Spinal cord (tissue), 10 donors: ENCODE results near the gene LAMA4. TPM values are rescaled to one million over a fixed set of nuclear protein-coding genes. Genes with fewer than 3 reads are reported as not detected.

Experiments used
- DNase-seq, 6 donors: peaks; one replicate each; pipeline versions ENCODE4 v3.0.0 to v3.0.0-alpha.2; 2013 to 2015; ENCODE audit warnings: low spot score in 6 of 6, low read depth in 4 of 6
- H3K27ac ChIP-seq: one replicate; pipeline ENCODE4 v1.5.1; 2013; ENCODE audit warnings: low read depth, low read length, control low read depth
- H3K27me3 ChIP-seq: one replicate; pipeline ENCODE4 v1.6.1; 2013; ENCODE audit warnings: low read length; ENCODE audit not compliant: control insufficient read depth, insufficient read depth
- H3K36me3 ChIP-seq: one replicate; pipeline ENCODE4 v1.6.1; 2013; ENCODE audit warnings: low read length; ENCODE audit not compliant: control insufficient read depth, insufficient read depth
- H3K4me1 ChIP-seq: one replicate; pipeline ENCODE4 v1.6.1; 2013; ENCODE audit warnings: low read length; ENCODE audit not compliant: control insufficient read depth, insufficient read depth
- H3K4me3 ChIP-seq: one replicate; pipeline ENCODE4 v1.5.1; 2013; ENCODE audit warnings: low read depth, low read length, control low read depth
- H3K9me3 ChIP-seq: one replicate; pipeline ENCODE4 v1.6.1; 2013; ENCODE audit warnings: low read length; ENCODE audit not compliant: control insufficient read depth, insufficient read depth
- WGBS: methylation state at CpG from one replicate; pipeline ENCODE4 v1.1.5; 2013; ENCODE audit warnings: missing lambda C conversion rate; ENCODE audit not compliant: insufficient coverage; 5-methylcytosine and 5-hydroxymethylcytosine counted together
- polyA plus RNA-seq, 2 donors: library from polyadenylated mRNA; unstranded; fragments of 120-200 nt; gene quantifications; one replicate each; pipeline ENCODE4 v1.2.1, GENCODE V29; 2013; ENCODE audit not compliant: insufficient read length in 2 of 2
- total RNA-seq, 2 donors: library from RNA; depleted of rRNA in 1 of 2; stranded (reverse); fragments of 120-200 nt in 1 of 2; fragments of >200 nt in 1 of 2; gene quantifications; one replicate each; pipeline versions ENCODE4 v1.2.3 to v1.2.4, GENCODE V29; 2013 to 2014
- donor health status: healthy.

Gene LAMA4
- total and polyA plus RNA-seq, 4 donors = 60.5 to 317 (median 115) TPM

DNA sequence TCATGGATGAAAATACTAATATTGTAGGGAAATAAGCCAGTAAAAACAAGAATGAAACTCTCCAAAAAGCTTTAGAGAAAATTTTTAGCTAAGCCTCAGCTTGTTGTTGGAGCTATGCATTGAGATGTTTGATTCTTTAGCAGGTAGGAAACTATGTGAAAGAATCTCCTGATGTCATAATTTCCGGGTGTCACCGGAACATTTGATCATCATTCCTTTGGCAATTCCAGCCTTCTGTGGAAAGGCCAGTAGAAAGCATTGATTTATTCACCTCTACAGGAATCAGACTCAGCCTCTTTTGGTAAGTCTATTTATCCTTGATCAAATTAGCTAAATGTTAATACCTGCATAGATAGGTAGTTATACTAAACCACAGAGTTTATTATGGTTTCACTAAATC, 157.5 kb downstream of the LAMA4 start:
- no peak for DNase-seq
- WGBS = no CpG with 5 or more reads among the region's 2 CpGs
- Histone ChIP-seq H3K36me3 (no peaks in the 10 kb centered on the region), H3K9me3 (no peaks in the 10 kb centered on the region), H3K27me3 (no peaks in the 10 kb centered on the region), H3K4me1 (no peaks in the 10 kb centered on the region), H3K4me3 (no peak overlapping the region), H3K27ac (no peak overlapping the region)

DNA sequence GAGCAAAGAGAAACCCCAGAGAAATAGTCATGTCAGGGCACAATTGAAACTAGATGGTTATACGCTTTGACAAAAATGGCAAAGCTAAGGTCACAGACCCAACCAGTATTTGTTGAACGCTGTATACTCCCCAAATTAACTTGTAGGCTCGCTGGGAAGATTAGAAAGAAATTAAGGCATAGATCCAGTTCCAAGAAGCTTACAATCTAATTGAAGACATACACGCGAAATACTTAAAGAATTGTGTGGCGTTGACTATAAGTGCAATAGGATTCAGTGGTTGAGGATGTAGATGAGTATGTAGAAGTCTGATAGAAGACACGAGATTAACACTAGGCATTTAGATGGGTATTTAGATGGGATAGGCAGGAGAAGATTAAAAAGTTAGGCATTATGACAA, 166.5 kb downstream of the LAMA4 start:
- Histone ChIP-seq H3K4me3 (peak overlapping the region; percentile 98), H3K36me3 (peaks cover 5% of the 10 kb centered on the region), H3K27ac (peak overlapping the region; percentile 96), H3K27me3 (no peaks in the 10 kb centered on the region), H3K4me1 (no peaks in the 10 kb centered on the region), H3K9me3 (no peaks in the 10 kb centered on the region)
- DNase-seq = peak in 1 of 6 donors; percentile 36
- 0% methylated on average over 1 of the region's 7 CpGs for WGBS

DNA sequence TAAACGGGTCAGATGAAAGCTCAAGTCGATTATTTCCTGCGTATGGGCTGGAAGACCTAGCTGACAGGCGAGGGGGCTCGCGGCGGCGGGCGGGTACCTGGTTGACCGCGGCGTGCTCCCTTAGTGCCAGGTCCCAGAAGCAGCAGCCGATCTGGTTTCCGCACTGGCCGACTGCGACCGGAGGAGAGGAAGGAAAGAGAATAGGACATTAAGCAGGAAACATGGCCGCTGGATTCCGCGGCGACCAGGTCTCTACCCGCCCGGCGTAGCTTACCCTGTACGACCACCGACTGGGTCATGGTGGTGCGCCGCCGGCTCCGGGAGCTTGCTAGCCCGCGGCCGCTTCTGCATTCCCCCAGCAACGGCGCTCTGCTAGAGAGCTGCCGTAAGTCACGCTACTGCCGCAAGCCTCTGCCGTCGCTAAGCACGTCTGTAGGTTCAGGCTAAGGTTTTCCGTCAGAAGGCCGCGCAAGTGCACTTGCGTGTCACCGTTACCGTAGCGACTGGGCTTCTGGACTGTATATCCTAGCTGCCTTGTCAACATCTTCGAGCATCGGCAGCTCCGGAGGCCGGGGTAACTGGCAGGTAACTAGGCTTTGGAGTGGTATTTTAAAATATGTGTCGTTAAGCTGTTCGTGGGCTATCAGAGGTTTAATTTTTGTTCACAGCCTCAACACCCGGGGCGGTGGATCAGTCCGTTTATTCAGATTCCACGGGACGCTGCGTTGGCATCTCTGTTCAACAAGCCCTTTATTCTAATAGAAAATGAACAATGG, 167.0 kb downstream of the LAMA4 start, which contains the start of the genes FAM229B and TUBE1:
Gene FAM229B, plus strand, starts transcription at position 456 of the 776 bp plus-strand sequence. CDS start 11,693 bp downstream, outside the sequence.
Gene TUBE1, minus strand, starts transcription at position 347 of the 776 bp plus-strand sequence. Its CDS starts 48 bp downstream, at position 299.
- Histone ChIP-seq H3K9me3 (no peaks in the 10 kb centered on the region), H3K27me3 (no peaks in the 10 kb centered on the region), H3K27ac (peak within 1 kb of the TSS; percentile 96), H3K4me1 (no peaks in the 10 kb centered on the region), H3K36me3 (peaks cover 5% of the 10 kb centered on the region), H3K4me3 (peak within 1 kb of the TSS; percentile 98)
- peak; percentile 86 to 99 (median 92) for DNase-seq
- WGBS = under 1% methylated on average over 52 of the region's 60 CpGs

DNA sequence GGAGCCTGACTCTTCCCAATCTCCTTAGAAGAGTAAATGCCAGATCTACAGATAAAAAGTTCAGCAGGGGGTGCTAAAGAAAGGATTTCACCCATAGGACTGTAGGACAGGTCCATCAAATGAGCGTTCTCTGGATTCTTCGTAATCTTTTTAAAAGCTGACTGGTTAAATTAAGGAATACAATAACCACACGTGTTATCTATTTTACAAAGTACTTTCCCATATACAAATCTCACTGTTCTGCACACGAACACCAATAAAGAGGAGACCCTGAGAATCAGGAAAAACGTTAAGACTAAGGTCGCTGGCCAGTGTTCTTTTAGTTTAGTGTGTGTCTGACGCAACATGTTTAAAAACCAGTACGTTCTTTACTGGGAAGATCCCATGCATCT, 167.6 kb downstream of the LAMA4 start:
- Histone ChIP-seq H3K27me3 (no peaks in the 10 kb centered on the region), H3K9me3 (no peaks in the 10 kb centered on the region), H3K36me3 (peaks cover 5% of the 10 kb centered on the region), H3K4me1 (no peaks in the 10 kb centered on the region), H3K4me3 (peak overlapping the region; percentile 98), H3K27ac (peak overlapping the region; percentile 96)
- DNase-seq = peak in 5 of 6 donors; percentile 20 to 84 (median 46)
- WGBS = 0% methylated on average over 6 of the region's 8 CpGs

DNA sequence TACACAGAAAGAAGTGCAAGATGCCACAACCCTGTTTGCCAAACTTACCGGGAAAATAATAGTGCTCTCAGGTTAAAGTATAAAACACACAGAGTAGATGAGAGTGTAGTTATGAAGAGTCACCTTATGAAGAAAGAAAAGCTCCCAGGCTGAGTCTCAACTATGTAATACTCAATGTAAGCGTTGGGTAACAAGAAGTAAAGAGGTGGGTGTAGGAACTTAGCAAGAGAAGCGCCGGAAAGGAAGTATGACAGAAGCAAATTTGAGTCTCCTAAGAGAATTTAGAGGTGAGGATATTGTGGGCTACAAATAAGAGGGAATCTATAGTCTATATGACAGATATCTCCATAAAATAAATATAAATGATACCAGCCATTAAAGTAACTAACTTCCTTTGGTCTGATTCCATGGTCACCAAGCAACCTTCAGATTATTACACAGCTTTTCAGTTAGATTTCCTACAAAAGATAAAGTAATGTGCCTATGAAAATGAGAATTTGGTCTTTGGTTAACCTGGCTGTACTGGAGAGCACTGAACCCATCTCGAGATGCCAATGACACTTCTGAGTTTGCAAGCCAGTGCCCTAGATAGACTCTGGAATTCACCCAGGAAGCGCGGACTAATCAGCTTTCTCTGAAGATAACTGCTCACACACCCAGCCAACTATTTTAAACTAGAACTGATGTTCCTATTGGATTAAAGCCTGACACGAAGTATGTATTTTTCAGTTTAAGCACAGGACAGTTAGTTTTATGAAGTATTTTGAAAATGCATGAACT, 168.9 kb downstream of the LAMA4 start:
- no peaks in the 10 kb centered on the region for H3K4me1 ChIP-seq
- H3K9me3 ChIP-seq = no peaks in the 10 kb centered on the region
- H3K36me3 ChIP-seq = peaks cover 5% of the 10 kb centered on the region
- H3K27me3 ChIP-seq = no peaks in the 10 kb centered on the region
- 75% methylated on average over 1 of the region's 8 CpGs for WGBS
- no peak overlapping the region for H3K4me3 ChIP-seq
- DNase-seq = no peak
- H3K27ac ChIP-seq = no peak overlapping the region

DNA sequence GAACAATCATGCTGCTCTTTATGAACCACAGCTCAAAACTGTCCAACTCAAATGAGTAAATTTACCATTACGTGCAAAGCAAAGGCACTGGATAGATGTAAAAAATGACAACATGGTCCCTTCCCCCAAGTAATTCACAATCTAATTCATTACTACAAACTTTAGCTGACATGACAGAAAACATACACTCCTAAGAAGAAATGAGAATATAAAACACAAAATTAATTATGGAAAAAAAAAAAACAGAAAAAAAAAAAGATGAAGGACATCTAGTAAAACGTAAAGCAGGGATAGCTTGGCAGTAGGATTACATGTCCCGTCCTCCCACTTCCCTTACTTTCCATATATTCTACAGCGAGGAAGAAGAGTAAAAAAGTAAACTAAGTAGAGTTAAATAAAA, 172.8 kb downstream of the LAMA4 start:
- Histone ChIP-seq H3K36me3 (peaks cover 5% of the 10 kb centered on the region), H3K9me3 (no peaks in the 10 kb centered on the region), H3K4me1 (no peaks in the 10 kb centered on the region), H3K27me3 (no peaks in the 10 kb centered on the region), H3K4me3 (no peak overlapping the region), H3K27ac (no peak overlapping the region)
- no CpG with 5 or more reads among the region's 4 CpGs for WGBS
- no peak for DNase-seq

DNA sequence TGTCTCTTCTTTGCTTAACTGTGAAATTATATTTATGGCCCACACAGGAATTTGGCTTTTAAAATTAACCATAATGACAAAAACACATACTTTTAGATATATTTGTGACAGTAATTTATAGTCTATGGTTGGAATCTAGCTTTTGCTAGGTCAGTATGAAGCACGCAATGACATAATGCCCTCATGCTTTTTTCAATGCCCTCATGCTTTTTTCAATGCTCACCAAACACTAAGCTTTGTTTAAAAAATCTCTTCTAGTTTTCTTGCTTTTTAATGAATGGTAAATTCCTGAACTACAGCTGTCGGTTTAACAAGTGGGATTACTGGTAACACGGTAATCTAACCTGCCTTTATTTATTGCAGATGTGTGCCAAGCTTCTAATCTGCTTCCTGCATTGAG, 187.8 kb downstream of the LAMA4 start:
- WGBS = 60% methylated on average over 1 of the region's 3 CpGs
- Histone ChIP-seq H3K4me1 (no peaks in the 10 kb centered on the region), H3K27ac (no peak overlapping the region), H3K9me3 (no peaks in the 10 kb centered on the region), H3K36me3 (no peaks in the 10 kb centered on the region), H3K4me3 (no peak overlapping the region), H3K27me3 (no peaks in the 10 kb centered on the region)
- DNase-seq = no peak

DNA sequence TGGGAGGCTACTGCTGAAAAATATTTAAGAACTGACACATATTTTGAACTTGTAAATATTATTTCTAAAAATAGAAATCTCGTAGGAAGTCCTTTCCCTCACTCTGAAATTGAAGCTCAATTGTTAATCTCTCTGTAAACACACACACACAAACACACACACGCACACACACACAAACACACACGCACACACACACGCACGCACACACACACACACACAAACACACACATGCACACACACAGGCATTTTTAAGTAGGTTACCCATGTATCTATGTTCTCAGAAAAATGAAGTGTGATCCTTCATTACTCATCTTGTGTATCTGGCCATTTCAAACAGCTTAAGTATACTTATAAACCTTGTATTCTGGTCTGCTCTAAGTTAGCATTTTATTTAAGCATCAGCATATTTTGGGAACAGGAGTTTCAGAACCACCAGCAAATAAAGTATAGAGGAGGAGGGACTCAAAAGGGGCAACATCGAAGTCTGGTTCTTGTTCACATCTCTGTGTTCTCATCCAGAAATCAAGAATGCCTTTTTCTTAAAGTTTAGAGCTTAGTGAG, 188.9 kb downstream of the LAMA4 start:
- Histone ChIP-seq H3K4me1 (no peaks in the 10 kb centered on the region), H3K27ac (no peak overlapping the region), H3K9me3 (no peaks in the 10 kb centered on the region), H3K27me3 (no peaks in the 10 kb centered on the region), H3K36me3 (no peaks in the 10 kb centered on the region), H3K4me3 (no peak overlapping the region)
- DNase-seq = no peak
- no CpG with 5 or more reads among the region's 6 CpGs for WGBS

DNA sequence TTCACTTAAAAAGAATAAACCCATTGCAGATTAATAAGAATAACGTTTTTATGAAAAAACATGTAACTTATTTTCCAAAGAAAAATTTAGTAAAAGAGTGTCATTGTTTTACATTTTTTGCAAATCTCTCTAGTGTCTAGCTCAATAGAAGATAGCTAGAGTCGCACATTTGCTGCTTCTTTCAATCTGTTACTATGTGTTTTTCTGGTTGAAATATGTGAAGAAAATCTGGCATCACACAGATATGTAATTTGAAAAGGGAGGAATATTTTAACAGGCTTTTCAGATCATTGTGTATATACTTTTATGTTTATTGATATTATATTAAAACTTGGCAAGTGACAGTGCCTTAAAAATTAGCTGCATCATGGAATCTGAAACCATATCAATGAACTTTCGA, 191.4 kb downstream of the LAMA4 start:
- DNase-seq = peak in 1 of 6 donors; percentile 51
- Histone ChIP-seq H3K36me3 (no peaks in the 10 kb centered on the region), H3K27me3 (no peaks in the 10 kb centered on the region), H3K9me3 (no peaks in the 10 kb centered on the region), H3K27ac (no peak overlapping the region), H3K4me3 (no peak overlapping the region), H3K4me1 (no peaks in the 10 kb centered on the region)
- WGBS = no CpG with 5 or more reads among the region's 3 CpGs
